Measurements from ENCODE around the gene SH3RF1. TPM values are rescaled to one million over a fixed set of nuclear protein-coding genes. Genes with fewer than 3 reads are reported as not detected.

The SH3RF1 gene
- total and polyA plus RNA-seq, 2 of the 8 experiments (the other 6 are each of a cell fraction or from before 2014, with no cell fraction given) = 6.9 to 15.1 TPM

GRCh38 chr4:169279108-169279507, 8.4 kb upstream of the SH3RF1 start:
- POLR2A ChIA-PET (ENCODE audit: partially characterized antibody) = interaction anchor here (0.9 kb wide), 1 partner anchor 9 kb away, joined by 3 read pairs; no protein-coding TSS in a partner anchor
- H3K14ac ChIP-seq (ENCODE audit: insufficient read length) = no peak overlapping the region
- no peak overlapping the region for H3K4me3 ChIP-seq (ENCODE audit: extremely low read depth in 1 of 4, insufficient read depth in 2 of 4, low read depth in 3 of 4, low read length in 4 of 4)
- no peak overlapping the region for H4K91ac ChIP-seq (replicated peaks; ENCODE audit: insufficient read length, low read length)
- H4K20me1 ChIP-seq (replicated peaks in 1 of 2; ENCODE audit: control insufficient read depth in 1 of 2, insufficient read depth in 2 of 2, low read length in 2 of 2) = no peaks in the 10 kb centered on the region
- DNase-seq (ENCODE audit: low read depth in 1 of 2, low spot score in 2 of 2) (no peak), FAIRE-seq (no peak)
- H3K27me3 ChIP-seq (replicated peaks in 1 of 4; ENCODE audit: control insufficient read depth in 3 of 4, extremely low read depth in 1 of 4, insufficient read depth in 3 of 4, low read length in 3 of 4) = no peaks in the 10 kb centered on the region; a peak in 1 of 7 replicates
- no peak overlapping the region for H2BK20ac ChIP-seq (ENCODE audit: low read length)
- H2AFZ ChIP-seq (ENCODE audit: low read length) = no peak overlapping the region
- no peak overlapping the region for H2BK12ac ChIP-seq (ENCODE audit: low read depth, low read length)
- no peak overlapping the region for H3K56ac ChIP-seq (replicated peaks; ENCODE audit: insufficient read length, low read depth, low read length)
- no peak overlapping the region for H3K4ac ChIP-seq (replicated peaks; ENCODE audit: insufficient read length, low read depth, low read length)
- no peaks in the 10 kb centered on the region for H3K23me2 ChIP-seq (ENCODE audit: low read depth, low read length)
- TF ChIP-seq GTF2F1 (IDR thresholded peaks at IDR 0.05; ENCODE audit: borderline replicate concordance, low read depth, low read length) (no peak), SRF (IDR thresholded peaks at IDR 0.05; ENCODE audit: low read depth, low read length) (no peak), JUND (IDR thresholded peaks at IDR 0.05; ENCODE audit: low read length) (no peak), YY1 (IDR thresholded peaks at IDR 0.05; ENCODE audit: low read depth, low read length) (no peak), CREB1 (IDR thresholded peaks at IDR 0.05) (no peak), ZNF274 (IDR thresholded peaks at IDR 0.05; ENCODE audit: borderline replicate concordance, extremely low read depth, low read length) (no peak), POU5F1 (IDR thresholded peaks at IDR 0.05; ENCODE audit: low read depth, low read length) (no peak), SUZ12 (IDR thresholded peaks at IDR 0.05; ENCODE audit: low read length) (no peak), SAP30 (IDR thresholded peaks at IDR 0.05; ENCODE audit: insufficient read depth, insufficient replicate concordance, low read length) (no peak), SP1 (IDR thresholded peaks at IDR 0.05; ENCODE audit: low read depth, low read length) (no peak), TAF7 (optimal IDR thresholded peaks at IDR 0.05; ENCODE audit: borderline replicate concordance, low read depth, low read length) (no peak), E2F6 (IDR thresholded peaks at IDR 0.05) (no peak), RFX5 (IDR thresholded peaks at IDR 0.05; ENCODE audit: borderline replicate concordance, low read depth, low read length) (no peak), BACH1 (IDR thresholded peaks at IDR 0.05; ENCODE audit: low read length) (no peak)
- no peaks in the 10 kb centered on the region for H3K79me2 ChIP-seq (ENCODE audit: control insufficient read depth in 1 of 2, insufficient read depth in 2 of 2, low read length in 2 of 2)
- H3K23ac ChIP-seq (ENCODE audit: insufficient read length) = no peak overlapping the region
- no peak overlapping the region for H2BK5ac ChIP-seq (ENCODE audit: low read depth, low read length)
- H4K5ac ChIP-seq (ENCODE audit: insufficient read length, low read depth, low read length) = no peak overlapping the region
- CTCF ChIA-PET (ENCODE audit: partially characterized antibody) = interaction anchor here (1.3 kb wide), 2 partner anchors 29 to 32 kb away, joined by 3 to 5 read pairs; no protein-coding TSS in a partner anchor
- no peak overlapping the region for H3K27ac ChIP-seq (ENCODE audit: low read depth, low read length)
- H3K4me1 ChIP-seq (replicated peaks in 1 of 4; ENCODE audit: control insufficient read depth in 3 of 4, insufficient read depth in 4 of 4, low read length in 3 of 4) = peaks cover 0 to 2% (median 0%) of the 10 kb centered on the region in 4 experiments; a peak in 1 of 7 replicates
- no peak overlapping the region for H3K18ac ChIP-seq (ENCODE audit: extremely low read depth, low read length)
- H3K4me2 ChIP-seq (ENCODE audit: insufficient read depth in 1 of 2, low read depth in 2 of 2, low read length in 2 of 2) = no peak overlapping the region
- H2BK15ac ChIP-seq (ENCODE audit: low read length) = no peak overlapping the region
- no peak overlapping the region for H2BK120ac ChIP-seq (replicated peaks; ENCODE audit: low read depth, low read length)
- no peak overlapping the region for H4K8ac ChIP-seq (ENCODE audit: extremely low read depth, insufficient read depth, low read length)
- no peak overlapping the region for H2AK5ac ChIP-seq (ENCODE audit: low read depth, low read length)
- H3K9ac ChIP-seq (replicated peaks in 1 of 4; ENCODE audit: extremely low read depth in 1 of 4, low read depth in 3 of 4, low read length in 3 of 4) = no peak overlapping the region
- no peaks in the 10 kb centered on the region for H3K36me3 ChIP-seq (ENCODE audit: control insufficient read depth in 2 of 4, insufficient read depth in 4 of 4, low read length in 3 of 4)
- no peaks in the 10 kb centered on the region for H3K9me3 ChIP-seq (ENCODE audit: insufficient read depth in 2 of 2, low read depth in 1 of 2, low read length in 1 of 2)
- H3K79me1 ChIP-seq (ENCODE audit: low read depth, low read length) = no peaks in the 10 kb centered on the region
